IMR-90 (cell line): ENCODE measurements around the gene PHF20. TPM values are rescaled to one million over a fixed set of nuclear protein-coding genes. Genes with fewer than 3 reads are reported as not detected.
A peak's percentile ranks its signal among the peaks of the same experiment; 100 is the strongest.

Source experiments
- ATAC-seq: fragments of 200-7000 bp; cut with Tn5 transposase; 2 replicates; pipeline ENCODE4 v1.9.1; 2020; ENCODE audit warnings: low read depth, mild to moderate bottlenecking, moderate library complexity
- BruUV-seq: library from RNA; stranded (reverse); fragments of 400-500 nt; replicated peaks from 2 replicates; lab custom pipeline; 2021; lab: Mats Ljungman, UMichigan
- CTCF ChIA-PET: fragments of 300-600 bp; formaldehyde crosslinking; extraction: SDS; loops from one replicate; lab custom pipeline; 2021; ENCODE audit warnings: antibody characterized with exemption; lab: Yijun Ruan, JAX
- POLR2A ChIA-PET: fragments of 300-600 bp; sonication (Branson Sonifier 250); formaldehyde crosslinking; loops from one replicate; lab custom pipeline; 2022; ENCODE audit warnings: antibody characterized with exemption; ENCODE audit not compliant: unreplicated experiment; lab: Charles Lee
- DNase-seq: peaks from one replicate; pipeline ENCODE4 v3.0.0; 2013
- H2AFZ ChIP-seq: replicated peaks from 2 replicates; pipeline ENCODE3; 2013; ENCODE audit warnings: low read length, mild to moderate bottlenecking; ENCODE audit not compliant: poor library complexity
- H2AK5ac ChIP-seq: 2 replicates; pipeline ENCODE4 v1.6.1; 2013; ENCODE audit warnings: low read depth, low read length, inconsistent platforms
- H2AK9ac ChIP-seq: replicated peaks from 2 replicates; pipeline ENCODE3; 2013; ENCODE audit warnings: mild to moderate bottlenecking, low read depth, low read length, moderate library complexity; ENCODE audit not compliant: poor library complexity
- H2BK120ac ChIP-seq: 2 replicates; pipeline ENCODE4 v1.6.1; 2013; ENCODE audit warnings: low read depth, low read length, inconsistent platforms
- H2BK15ac ChIP-seq: 3 replicates; pipeline ENCODE4 v1.6.1; 2013; ENCODE audit warnings: low read depth, low read length, inconsistent platforms
- H2BK20ac ChIP-seq: 2 replicates; pipeline ENCODE4 v1.6.1; 2013; ENCODE audit warnings: low read depth, mild to moderate bottlenecking, inconsistent platforms, low read length, moderate library complexity
- H2BK5ac ChIP-seq: 2 replicates; pipeline ENCODE4 v1.6.1; 2013; ENCODE audit warnings: mild to moderate bottlenecking, low read depth, low read length, inconsistent platforms; ENCODE audit not compliant: poor library complexity, severe bottlenecking
- H3K14ac ChIP-seq: replicated peaks from 2 replicates; pipeline ENCODE4 v1.6.1; 2013; ENCODE audit warnings: low read depth, low read length, inconsistent platforms
- H3K18ac ChIP-seq: 2 replicates; pipeline ENCODE4 v1.6.1; 2013; ENCODE audit warnings: low read depth, low read length, control low read depth
- H3K23ac ChIP-seq: 2 replicates; pipeline ENCODE4 v1.6.1; 2013; ENCODE audit warnings: low read depth, low read length, inconsistent platforms
- H3K27ac ChIP-seq: 2 replicates; pipeline ENCODE4 v1.5.1; 2013; ENCODE audit warnings: mild to moderate bottlenecking, control low read depth, low read length; ENCODE audit not compliant: insufficient read depth
- H3K27me3 ChIP-seq: 2 replicates; pipeline ENCODE4 v1.6.1; 2013; ENCODE audit warnings: low read length; ENCODE audit not compliant: control insufficient read depth, insufficient read depth
- H3K36me3 ChIP-seq: 2 replicates; pipeline ENCODE4 v1.6.1; 2013; ENCODE audit warnings: low read length, mixed read lengths; ENCODE audit not compliant: control insufficient read depth, insufficient read depth
- H3K4ac ChIP-seq: 2 replicates; pipeline ENCODE4 v1.6.1; 2013; ENCODE audit warnings: low read depth, low read length, inconsistent platforms
- H3K4me1 ChIP-seq: 2 replicates; pipeline ENCODE4 v1.6.1; 2013; ENCODE audit warnings: low read length, mixed read lengths; ENCODE audit not compliant: control insufficient read depth, insufficient read depth
- H3K4me2 ChIP-seq: 2 replicates; pipeline ENCODE4 v1.6.1; 2013; ENCODE audit warnings: low read depth, mild to moderate bottlenecking, control low read depth, low read length, moderate library complexity
- H3K4me3 ChIP-seq: 2 replicates; pipeline ENCODE4 v1.5.1; 2013; ENCODE audit warnings: low read depth, mild to moderate bottlenecking, control low read depth, low read length, moderate library complexity; ENCODE audit not compliant: insufficient read depth
- H3K56ac ChIP-seq: 2 replicates; pipeline ENCODE4 v1.6.1; 2013; ENCODE audit warnings: low read length, inconsistent platforms; ENCODE audit not compliant: insufficient read depth; ENCODE audit errors: extremely low read depth
- H3K79me1 ChIP-seq, 2 experiments: 2 replicates each; pipeline ENCODE4 v1.6.1; 2013; ENCODE audit warnings: low read length in 2 of 2, inconsistent platforms in 1 of 2, low read depth in 1 of 2
- H3K9ac ChIP-seq: 2 replicates; pipeline ENCODE4 v1.6.1; 2013; ENCODE audit warnings: low read depth, low read length, control low read depth
- H3K9me1 ChIP-seq: 2 replicates; pipeline ENCODE4 v1.6.1; 2013; ENCODE audit warnings: low read length, inconsistent platforms; ENCODE audit not compliant: insufficient read depth
- H3K9me3 ChIP-seq: 2 replicates; pipeline ENCODE4 v1.6.1; 2013; ENCODE audit warnings: low read length; ENCODE audit not compliant: control insufficient read depth, insufficient read depth
- H4K20me1 ChIP-seq: 2 replicates; pipeline ENCODE4 v1.6.1; 2013; ENCODE audit warnings: low read length, inconsistent platforms; ENCODE audit not compliant: insufficient read depth
- H4K5ac ChIP-seq: 2 replicates; pipeline ENCODE4 v1.6.1; 2013; ENCODE audit warnings: mild to moderate bottlenecking, low read depth, low read length, control low read depth
- H4K8ac ChIP-seq, 2 experiments: 2 replicates each; pipeline ENCODE4 v1.6.1; 2013; ENCODE audit warnings: low read depth in 2 of 2, low read length in 2 of 2, control low read depth in 1 of 2, inconsistent platforms in 1 of 2
- H4K91ac ChIP-seq: 2 replicates; pipeline ENCODE4 v1.6.1; 2013; ENCODE audit warnings: low read depth, low read length, inconsistent platforms; ENCODE audit not compliant: insufficient read depth
- BHLHE40 ChIP-seq: fragments of 150-350 bp; IDR thresholded peaks from 2 replicates; pipeline ENCODE4 v1.6.1; 2016; ENCODE audit warnings: mild to moderate bottlenecking, low read depth, low read length
- CEBPB ChIP-seq: IDR thresholded peaks from 2 replicates; pipeline ENCODE4 v1.6.1; 2012; ENCODE audit warnings: low read depth, low read length, improper control_type of control experiment
- CHD1 ChIP-seq: IDR thresholded peaks from 2 replicates; pipeline ENCODE4 v1.6.1; 2012; ENCODE audit warnings: low read depth, low read length, improper control_type of control experiment
- FOS ChIP-seq: fragments of 150-350 bp; IDR thresholded peaks from 2 replicates; pipeline ENCODE4 v1.6.1; 2016; ENCODE audit warnings: low read depth, low read length
- MAFK ChIP-seq: IDR thresholded peaks from 2 replicates; pipeline ENCODE4 v1.6.1; 2012; ENCODE audit warnings: low read depth, low read length, improper control_type of control experiment
- MAZ ChIP-seq: IDR thresholded peaks from 2 replicates; pipeline ENCODE4 v1.6.1; 2012; ENCODE audit warnings: low read depth, mild to moderate bottlenecking, low read length, improper control_type of control experiment, moderate library complexity, borderline replicate concordance
- MXI1 ChIP-seq: IDR thresholded peaks from 2 replicates; pipeline ENCODE4 v1.6.1; 2012; ENCODE audit warnings: low read depth, mild to moderate bottlenecking, low read length, moderate library complexity, borderline replicate concordance
- NFE2L2 ChIP-seq: fragments of 150-350 bp; IDR thresholded peaks from 2 replicates; pipeline ENCODE4 v1.6.1; 2016; ENCODE audit warnings: low read depth, mild to moderate bottlenecking, low read length
- POLR2A ChIP-seq: IDR thresholded peaks from 2 replicates; pipeline ENCODE4 v1.6.1; 2012; ENCODE audit warnings: mild to moderate bottlenecking, low read depth, low read length
- RAD21 ChIP-seq: IDR thresholded peaks from 2 replicates; pipeline ENCODE4 v1.6.1; 2012; ENCODE audit warnings: low read length, improper control_type of control experiment
- RCOR1 ChIP-seq: IDR thresholded peaks from 2 replicates; pipeline ENCODE4 v1.6.1; 2012; ENCODE audit warnings: mild to moderate bottlenecking, low read length, improper control_type of control experiment; ENCODE audit not compliant: insufficient replicate concordance
- RFX5 ChIP-seq: IDR thresholded peaks from 2 replicates; pipeline ENCODE4 v1.8.0; 2012; ENCODE audit warnings: low read depth, mild to moderate bottlenecking, low read length, moderate library complexity
- SMC3 ChIP-seq: fragments of 150-350 bp; IDR thresholded peaks from 2 replicates; pipeline ENCODE4 v1.6.1; 2016; ENCODE audit warnings: low read depth, mild to moderate bottlenecking, antibody characterized with exemption, low read length, moderate library complexity
- WGBS, 2 experiments: methylation state at CpG; one replicate each; pipeline versions ENCODE4 v1.1.5 to v1.1.7; 2013; ENCODE audit warnings: missing lambda C conversion rate in 2 of 2; ENCODE audit not compliant: insufficient read length in 1 of 2; ENCODE audit errors: extremely low coverage in 2 of 2; 5-methylcytosine and 5-hydroxymethylcytosine counted together
- dilution Hi-C: fragments of 300-500 bp; cut with HindIII; formaldehyde crosslinking; loops from one replicate; pipeline ENCODE4 v1.14.3; 2018; ENCODE audit warnings: low sequenced_read_pairs; ENCODE audit not compliant: unreplicated experiment
- in situ Hi-C: fragments of 300-500 bp; cut with MboI; formaldehyde crosslinking; loops from 3 replicates; pipeline ENCODE4 v1.14.3; 2019; ENCODE audit warnings: low sequenced_read_pairs, inconsistent platforms, mixed read lengths
- intact Hi-C: fragments of 100-400 bp; cut with micrococcal nuclease; formaldehyde crosslinking; loops from 2 replicates; pipeline ENCODE4 v1.10.0; 2022
- polyA plus RNA-seq, 3 experiments: library from polyadenylated mRNA; depleted of rRNA; stranded (reverse); fragments of >200 nt; gene quantifications; 2 replicates each; pipeline ENCODE4 v1.2.3, GENCODE V29; 2012; ENCODE audit warnings: low replicate concordance in 1 of 3
- total RNA-seq: library from RNA; depleted of rRNA; stranded (reverse); fragments of >200 nt; gene quantifications from 2 replicates; pipeline ENCODE4 v1.2.3, GENCODE V29; 2012
- TF ChIP-seq, protein P1 (sequence below): fragments of 150-350 bp; IDR thresholded peaks from 2 replicates; pipeline ENCODE4 v1.6.1; 2017; ENCODE audit warnings: mild to moderate bottlenecking, antibody characterized with exemption, low read length, low read depth
- TF ChIP-seq, protein P2 (sequence below): conservative IDR thresholded peaks from 2 replicates; pipeline ENCODE4 v1.5.1; 2012; ENCODE audit warnings: mild to moderate bottlenecking, low read depth, low read length, improper control_type of control experiment

Gene PHF20
- total and polyA plus RNA-seq, 2 of the 4 experiments (the other 2 are of a cell fraction) = 22.0 to 22.5 TPM

DNA sequence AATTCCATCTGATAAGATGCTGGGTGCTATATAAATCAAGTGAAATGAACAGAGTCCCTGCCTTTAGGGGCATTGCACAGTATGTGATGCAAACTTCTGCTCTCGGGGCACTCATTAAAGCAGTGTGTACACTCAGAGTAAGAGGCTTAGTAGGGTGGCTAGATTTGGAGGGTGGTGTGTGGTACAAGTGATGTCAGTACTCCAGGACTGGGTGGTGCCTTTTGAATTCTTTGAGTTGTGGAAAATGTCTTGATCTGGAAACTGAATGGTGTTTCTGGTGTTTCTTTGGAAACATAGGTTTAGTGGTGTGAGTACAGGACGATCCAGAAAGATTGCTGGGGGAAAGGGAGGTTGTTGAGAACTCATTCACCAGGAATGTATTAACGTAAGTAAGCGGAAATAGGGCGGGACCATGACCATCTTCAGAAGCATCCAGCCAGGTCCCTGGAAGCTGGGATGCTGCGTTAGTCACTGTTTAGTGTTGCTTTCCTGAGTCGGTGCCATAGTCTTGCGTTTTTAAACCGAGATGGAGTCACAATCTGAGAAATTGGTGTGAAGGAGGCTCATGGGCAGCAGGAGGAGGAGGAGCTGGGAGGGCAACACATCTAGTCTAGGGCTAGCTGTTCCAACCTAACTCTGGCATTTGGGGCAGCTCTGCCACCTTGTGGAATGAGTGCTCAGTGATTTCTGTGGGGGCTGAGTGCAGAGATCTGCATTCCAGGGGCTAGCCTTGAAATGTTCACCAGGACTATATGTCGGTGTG lies 112.1 kb downstream of the PHF20 start:
- no peaks in the 10 kb centered on the region for H3K9me3 ChIP-seq
- dilution Hi-C loops (no loop called here), in situ Hi-C loops (loop anchor here (10.0 kb wide), 1 partner anchor 139 kb away; the partner anchor contains the start of gene RBM39), intact Hi-C loops (loop anchor here (1.0 to 10.0 kb wide), 3 partner anchors 112 to 179 kb away; partner anchors contain the start of genes PHF20 and RBM39)
- peak overlapping the region; percentile 93 for H3K23ac ChIP-seq
- H2BK5ac ChIP-seq = peak overlapping the region; percentile 98
- H3K4ac ChIP-seq = peak overlapping the region; percentile 92
- peak overlapping the region; percentile 55 for H4K5ac ChIP-seq
- peak overlapping the region; percentile 78 for H2BK15ac ChIP-seq
- H3K4me3 ChIP-seq = peak overlapping the region; percentile 4; the same call in 1 of the 2 replicates
- H3K14ac ChIP-seq = peak overlapping the region; percentile 88
- 12% methylated on average over 5 of the region's 10 CpGs; no CpG with 5 or more reads in 1 of the 2 experiments for WGBS, 2 experiments
- H3K4me1 ChIP-seq = peaks cover 15% of the 10 kb centered on the region
- peak overlapping the region; percentile 84 for H3K56ac ChIP-seq
- peaks cover 8 to 55% of the 10 kb centered on the region in 2 experiments for H3K79me1 ChIP-seq
- peak overlapping the region; percentile 96 for H2AK9ac ChIP-seq
- ChIA-PET CTCF (interaction anchor here (0.6 to 1.6 kb wide), 6 partner anchors 10 to 154 kb away, joined by 3 to 6 read pairs (median 3); partner anchors contain the start of gene RBM39), POLR2A (interaction anchor here (0.5 to 1.1 kb wide), 4 partner anchors 11 to 176 kb away, joined by 3 to 6 read pairs (median 4); partner anchors contain the start of gene RBM39)
- peak overlapping the region; percentile 68 for H3K18ac ChIP-seq
- peak overlapping the region; percentile 81 for H3K27ac ChIP-seq
- no TSS peak for BruUV-seq
- peak; percentile 93 for ATAC-seq
- peak; percentile 100 for DNase-seq
- peak overlapping the region; percentile 66 for H3K4me2 ChIP-seq
- H2BK120ac ChIP-seq = peak overlapping the region; percentile 95
- peak overlapping the region; percentile 95 for H2BK20ac ChIP-seq
- peak overlapping the region; percentile 43 for H3K9ac ChIP-seq
- peak overlapping the region; percentile 84 for H2AFZ ChIP-seq
- H3K36me3 ChIP-seq = peaks cover 6% of the 10 kb centered on the region; the same call in 1 of the 2 replicates
- H2AK5ac ChIP-seq = peak overlapping the region; percentile 72
- H3K27me3 ChIP-seq = no peaks in the 10 kb centered on the region
- H4K91ac ChIP-seq = peak overlapping the region; percentile 88
- no peaks in the 10 kb centered on the region for H4K20me1 ChIP-seq
- peak overlapping the region; percentile 32 to 95 for H4K8ac ChIP-seq
- peaks cover 19% of the 10 kb centered on the region for H3K9me1 ChIP-seq
- TF ChIP-seq CHD1 (peak; percentile 84), MXI1 (peak; percentile 80; the same call in 1 of the 2 replicates), FOS (peak; percentile 93), MAZ (peak; percentile 78; the same call in 1 of the 2 replicates), CEBPB (peak; percentile 76), RFX5 (no peak; the same call in 1 of the 2 replicates), MAFK (peak; percentile 16; the same call in 1 of the 2 replicates), SMC3 (peak; percentile 86), BHLHE40 (peak; percentile 43; the same call in 1 of the 2 replicates), RAD21 (peak; percentile 91), POLR2A (peak; percentile 76), NFE2L2 (no peak; the same call in 1 of the 2 replicates), RCOR1 (peak; percentile 80)
- TF ChIP-seq, protein P1, sequence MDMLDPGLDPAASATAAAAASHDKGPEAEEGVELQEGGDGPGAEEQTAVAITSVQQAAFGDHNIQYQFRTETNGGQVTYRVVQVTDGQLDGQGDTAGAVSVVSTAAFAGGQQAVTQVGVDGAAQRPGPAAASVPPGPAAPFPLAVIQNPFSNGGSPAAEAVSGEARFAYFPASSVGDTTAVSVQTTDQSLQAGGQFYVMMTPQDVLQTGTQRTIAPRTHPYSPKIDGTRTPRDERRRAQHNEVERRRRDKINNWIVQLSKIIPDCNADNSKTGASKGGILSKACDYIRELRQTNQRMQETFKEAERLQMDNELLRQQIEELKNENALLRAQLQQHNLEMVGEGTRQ = no peak
- TF ChIP-seq, protein P2, sequence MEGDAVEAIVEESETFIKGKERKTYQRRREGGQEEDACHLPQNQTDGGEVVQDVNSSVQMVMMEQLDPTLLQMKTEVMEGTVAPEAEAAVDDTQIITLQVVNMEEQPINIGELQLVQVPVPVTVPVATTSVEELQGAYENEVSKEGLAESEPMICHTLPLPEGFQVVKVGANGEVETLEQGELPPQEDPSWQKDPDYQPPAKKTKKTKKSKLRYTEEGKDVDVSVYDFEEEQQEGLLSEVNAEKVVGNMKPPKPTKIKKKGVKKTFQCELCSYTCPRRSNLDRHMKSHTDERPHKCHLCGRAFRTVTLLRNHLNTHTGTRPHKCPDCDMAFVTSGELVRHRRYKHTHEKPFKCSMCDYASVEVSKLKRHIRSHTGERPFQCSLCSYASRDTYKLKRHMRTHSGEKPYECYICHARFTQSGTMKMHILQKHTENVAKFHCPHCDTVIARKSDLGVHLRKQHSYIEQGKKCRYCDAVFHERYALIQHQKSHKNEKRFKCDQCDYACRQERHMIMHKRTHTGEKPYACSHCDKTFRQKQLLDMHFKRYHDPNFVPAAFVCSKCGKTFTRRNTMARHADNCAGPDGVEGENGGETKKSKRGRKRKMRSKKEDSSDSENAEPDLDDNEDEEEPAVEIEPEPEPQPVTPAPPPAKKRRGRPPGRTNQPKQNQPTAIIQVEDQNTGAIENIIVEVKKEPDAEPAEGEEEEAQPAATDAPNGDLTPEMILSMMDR = peak; percentile 87
